Stomach (tissue), 4 donors: ENCODE data around the gene RRP12.

ENCODE experiments used
- CTCF ChIP-seq, 7 experiments: fragments of 450-650 bp in 4 of 7; fragments of 200-600 bp in 3 of 7; sonication (generic) in 3 of 7; IDR thresholded peaks; one replicate each; pipeline ENCODE4 v1.5.1; 2016 to 2019; ENCODE audit warnings: antibody characterized with exemption in 7 of 7, control low read depth in 2 of 7, mild to moderate bottlenecking in 1 of 7
- EP300 ChIP-seq: sonication (generic); formaldehyde crosslinking; IDR thresholded peaks from one replicate; pipeline ENCODE4 v1.6.1; 2017; ENCODE audit warnings: antibody characterized with exemption
- POLR2A ChIP-seq, 4 donors: fragments of 450-650 bp; IDR thresholded peaks; one replicate each; pipeline ENCODE4 v1.6.1; 2016; ENCODE audit warnings: antibody characterized with exemption in 4 of 4, control low read depth in 2 of 4, mild to moderate bottlenecking in 1 of 4, moderate library complexity in 1 of 4
- POLR2AphosphoS5 ChIP-seq, 3 donors: sonication (generic); formaldehyde crosslinking; IDR thresholded peaks; one replicate each; pipeline ENCODE4 v1.6.1; 2016; ENCODE audit warnings: antibody characterized with exemption in 3 of 3

GRCh38 chr10:97408496-97408992, 7.4 kb upstream of the RRP12 start:
- no peak for TF ChIP-seq CTCF (IDR thresholded peaks at IDR 0.05)
- TF ChIP-seq POLR2AphosphoS5 (IDR thresholded peaks at IDR 0.05), result peak in 1 of 3 donors; percentile 17
- TF ChIP-seq POLR2A (IDR thresholded peaks at IDR 0.05), result no peak
- TF ChIP-seq EP300, result no peak
